H7 (cell line): ENCODE measurements around the gene GJD2. TPM values are rescaled to one million over a fixed set of nuclear protein-coding genes. Genes with fewer than 3 reads are reported as not detected.

Experiments used
- total RNA-seq: library from RNA; depleted of rRNA; stranded (reverse); fragments of >200 nt; shearing (Covaris generic); gene quantifications from 2 replicates; pipeline ENCODE4 v1.2.3, GENCODE V29; 2014; rRNA removed

Gene GJD2
- total RNA-seq, 1 experiment from 2014 or later, result 0.07 TPM

Other genes with a start within 250 kb of the GJD2 start
- 18.8 and 21.9 TPM in 2 replicates for gene GOLGA8B, start 171.3 kb downstream of the GJD2 start, total RNA-seq
- gene ACTC1, start 40.6 kb upstream of the GJD2 start, total RNA-seq, result 1.6 and 2.0 TPM in 2 replicates
- 36.9 and 55.1 TPM in 2 replicates for gene AQR, start 214.7 kb upstream of the GJD2 start, total RNA-seq
- gene ZNF770, start 233.3 kb upstream of the GJD2 start, total RNA-seq, result 45.7 and 71.5 TPM in 2 replicates